ENCODE data around the gene FCF1. TPM values are rescaled to one million over a fixed set of nuclear protein-coding genes. Genes with fewer than 3 reads are reported as not detected.

The FCF1 gene
- polyA plus RNA-seq, 1 of the 3 experiments (the other 2 are of a cell fraction): 42.6 TPM

DNA sequence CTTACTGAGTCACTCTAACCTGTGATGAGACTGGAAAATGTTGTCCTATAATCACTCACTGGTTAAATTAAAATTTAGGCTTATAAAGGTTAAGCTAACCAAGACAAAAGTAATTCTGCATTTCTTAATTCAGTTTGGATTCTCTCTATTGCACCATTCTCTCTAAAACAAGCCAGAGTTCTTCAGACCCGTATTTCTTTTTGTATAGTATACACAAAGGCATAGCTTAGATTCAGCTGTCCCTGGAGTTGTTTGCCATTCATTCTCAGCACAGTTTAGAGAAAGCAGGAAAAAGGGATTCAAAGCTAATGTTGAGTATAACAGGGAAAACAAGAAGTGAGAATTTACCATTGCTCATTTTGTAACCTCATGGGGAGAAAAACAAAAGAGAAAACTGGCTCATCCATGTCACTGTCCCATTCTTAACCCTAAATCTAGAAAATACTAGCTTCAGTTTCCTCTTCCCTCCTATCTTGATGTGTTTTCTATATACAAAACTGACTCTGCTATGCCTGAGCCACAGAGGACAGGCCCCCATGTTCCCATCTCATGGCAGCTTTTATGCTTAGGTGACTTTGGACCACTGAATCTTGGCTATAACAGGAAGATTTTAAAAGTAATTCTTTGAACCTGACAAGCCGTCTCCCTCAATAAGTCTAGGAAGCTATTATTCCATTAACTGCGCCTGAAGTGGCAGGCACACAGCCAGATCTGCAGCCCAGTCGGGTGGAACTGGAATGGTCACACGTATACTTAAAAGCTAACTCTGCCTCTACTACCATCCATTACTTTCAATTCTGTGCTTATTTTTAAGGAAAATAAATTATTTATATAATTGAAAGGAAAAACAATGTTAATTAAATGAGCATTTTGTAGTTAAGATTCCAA, 7.1 kb upstream of the FCF1 start:
- no peak overlapping the region for H3K27ac ChIP-seq (ENCODE audit: low read depth in 2 of 2, low read length in 1 of 2)
- no peak overlapping the region for H3K9ac ChIP-seq
- TF ChIP-seq TAF1 (IDR thresholded peaks at IDR 0.05; ENCODE audit: borderline replicate concordance, low read depth, low read length): no peak
- no peak for TF ChIP-seq CHD2 (IDR thresholded peaks at IDR 0.05; ENCODE audit: low read length, partially characterized antibody)
- TF ChIP-seq, protein P1, sequence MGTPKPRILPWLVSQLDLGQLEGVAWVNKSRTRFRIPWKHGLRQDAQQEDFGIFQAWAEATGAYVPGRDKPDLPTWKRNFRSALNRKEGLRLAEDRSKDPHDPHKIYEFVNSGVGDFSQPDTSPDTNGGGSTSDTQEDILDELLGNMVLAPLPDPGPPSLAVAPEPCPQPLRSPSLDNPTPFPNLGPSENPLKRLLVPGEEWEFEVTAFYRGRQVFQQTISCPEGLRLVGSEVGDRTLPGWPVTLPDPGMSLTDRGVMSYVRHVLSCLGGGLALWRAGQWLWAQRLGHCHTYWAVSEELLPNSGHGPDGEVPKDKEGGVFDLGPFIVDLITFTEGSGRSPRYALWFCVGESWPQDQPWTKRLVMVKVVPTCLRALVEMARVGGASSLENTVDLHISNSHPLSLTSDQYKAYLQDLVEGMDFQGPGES (IDR thresholded peaks at IDR 0.05; ENCODE audit: low read depth, low read length): no peak
- no peak for TF ChIP-seq RCOR1 (IDR thresholded peaks at IDR 0.05; ENCODE audit: low read length)
- TF ChIP-seq RFX5 (IDR thresholded peaks at IDR 0.05; ENCODE audit: low read length): no peak
- no peak for TF ChIP-seq FOXJ3 (CRISPR knock-in tag; IDR thresholded peaks at IDR 0.05)
- TF ChIP-seq RXRA (IDR thresholded peaks at IDR 0.05; ENCODE audit: borderline replicate concordance, low read depth): no peak
- TF ChIP-seq RAD21 (IDR thresholded peaks at IDR 0.05; ENCODE audit: low read length): no peak
- TF ChIP-seq GATA2 (CRISPR knock-in tag; IDR thresholded peaks at IDR 0.05): no peak
- TF ChIP-seq FOSL2 (IDR thresholded peaks at IDR 0.05; ENCODE audit: borderline replicate concordance, low read depth): no peak
- TF ChIP-seq, protein P2, sequence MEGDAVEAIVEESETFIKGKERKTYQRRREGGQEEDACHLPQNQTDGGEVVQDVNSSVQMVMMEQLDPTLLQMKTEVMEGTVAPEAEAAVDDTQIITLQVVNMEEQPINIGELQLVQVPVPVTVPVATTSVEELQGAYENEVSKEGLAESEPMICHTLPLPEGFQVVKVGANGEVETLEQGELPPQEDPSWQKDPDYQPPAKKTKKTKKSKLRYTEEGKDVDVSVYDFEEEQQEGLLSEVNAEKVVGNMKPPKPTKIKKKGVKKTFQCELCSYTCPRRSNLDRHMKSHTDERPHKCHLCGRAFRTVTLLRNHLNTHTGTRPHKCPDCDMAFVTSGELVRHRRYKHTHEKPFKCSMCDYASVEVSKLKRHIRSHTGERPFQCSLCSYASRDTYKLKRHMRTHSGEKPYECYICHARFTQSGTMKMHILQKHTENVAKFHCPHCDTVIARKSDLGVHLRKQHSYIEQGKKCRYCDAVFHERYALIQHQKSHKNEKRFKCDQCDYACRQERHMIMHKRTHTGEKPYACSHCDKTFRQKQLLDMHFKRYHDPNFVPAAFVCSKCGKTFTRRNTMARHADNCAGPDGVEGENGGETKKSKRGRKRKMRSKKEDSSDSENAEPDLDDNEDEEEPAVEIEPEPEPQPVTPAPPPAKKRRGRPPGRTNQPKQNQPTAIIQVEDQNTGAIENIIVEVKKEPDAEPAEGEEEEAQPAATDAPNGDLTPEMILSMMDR (IDR thresholded peaks at IDR 0.05): no peak
- TF ChIP-seq TCF12 (IDR thresholded peaks at IDR 0.05): no peak
- TF ChIP-seq, protein P3, sequence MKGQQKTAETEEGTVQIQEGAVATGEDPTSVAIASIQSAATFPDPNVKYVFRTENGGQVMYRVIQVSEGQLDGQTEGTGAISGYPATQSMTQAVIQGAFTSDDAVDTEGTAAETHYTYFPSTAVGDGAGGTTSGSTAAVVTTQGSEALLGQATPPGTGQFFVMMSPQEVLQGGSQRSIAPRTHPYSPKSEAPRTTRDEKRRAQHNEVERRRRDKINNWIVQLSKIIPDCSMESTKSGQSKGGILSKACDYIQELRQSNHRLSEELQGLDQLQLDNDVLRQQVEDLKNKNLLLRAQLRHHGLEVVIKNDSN (IDR thresholded peaks at IDR 0.05; ENCODE audit: borderline replicate concordance, low read depth): no peak
- TF ChIP-seq FOXM1 (IDR thresholded peaks at IDR 0.05; ENCODE audit: low read depth): no peak
- no peak for TF ChIP-seq POLR2AphosphoS5 (IDR thresholded peaks at IDR 0.05; ENCODE audit: low read depth, low read length)
- no peak for TF ChIP-seq EP300 (IDR thresholded peaks at IDR 0.05; ENCODE audit: borderline replicate concordance in 1 of 2, low read depth in 1 of 2, low read length in 1 of 2)
- no peak for TF ChIP-seq EZH2phosphoT487 (IDR thresholded peaks at IDR 0.05; ENCODE audit: borderline replicate concordance, low read depth)
- no peak for TF ChIP-seq TEAD4 (IDR thresholded peaks at IDR 0.05; ENCODE audit: borderline replicate concordance, insufficient read depth)
- H3K79me2 ChIP-seq (ENCODE audit: insufficient read depth): peaks cover 100% of the 10 kb centered on the region
- peaks cover 0 to 17% of the 10 kb centered on the region in 2 experiments for H3K36me3 ChIP-seq (replicated peaks in 1 of 2; ENCODE audit: control insufficient read depth in 1 of 2, insufficient read depth in 2 of 2, low read length in 1 of 2)
- no peaks in the 10 kb centered on the region for H3K9me3 ChIP-seq
- peaks cover 0 to 6% of the 10 kb centered on the region in 2 experiments; a peak in 3 of 4 replicates for H3K4me1 ChIP-seq (ENCODE audit: control insufficient read depth in 1 of 2, insufficient read depth in 2 of 2, low read depth in 1 of 2, low read length in 1 of 2)
- H3K4me2 ChIP-seq: no peak overlapping the region
- H3K9me2 ChIP-seq: no peaks in the 10 kb centered on the region
- H4K20me1 ChIP-seq (ENCODE audit: insufficient read depth): peaks cover 25% of the 10 kb centered on the region
- ChIA-PET CTCF (interaction anchor here (0.6 to 1.1 kb wide), 4 partner anchors 88 to 227 kb away, joined by 3 read pairs; no protein-coding TSS in a partner anchor), POLR2A (no interaction called here)
- DNase-seq: no peak
- no peak overlapping the region for H2AFZ ChIP-seq (ENCODE audit: low read depth)
- no peaks in the 10 kb centered on the region for H3K27me3 ChIP-seq (ENCODE audit: insufficient read depth)
- 89% methylated on average over 5 of the region's 5 CpGs for WGBS (ENCODE audit: low lambda C conversion rate)
- H3F3A ChIP-seq (replicated peaks; ENCODE audit: insufficient read depth): peaks cover 23% of the 10 kb centered on the region
- H3K4me3 ChIP-seq (ENCODE audit: low read depth in 2 of 2, low read length in 1 of 2): no peak overlapping the region

Data from SK-N-SH (cell line).